ENCODE data around the gene HEATR9. TPM values are rescaled to one million over a fixed set of nuclear protein-coding genes. Genes with fewer than 3 reads are reported as not detected.
A peak's percentile ranks its signal among the peaks of the same experiment; 100 is the strongest.

HEATR9 gene
- total RNA-seq, 1 experiment from 2014 or later = not detected

DNA sequence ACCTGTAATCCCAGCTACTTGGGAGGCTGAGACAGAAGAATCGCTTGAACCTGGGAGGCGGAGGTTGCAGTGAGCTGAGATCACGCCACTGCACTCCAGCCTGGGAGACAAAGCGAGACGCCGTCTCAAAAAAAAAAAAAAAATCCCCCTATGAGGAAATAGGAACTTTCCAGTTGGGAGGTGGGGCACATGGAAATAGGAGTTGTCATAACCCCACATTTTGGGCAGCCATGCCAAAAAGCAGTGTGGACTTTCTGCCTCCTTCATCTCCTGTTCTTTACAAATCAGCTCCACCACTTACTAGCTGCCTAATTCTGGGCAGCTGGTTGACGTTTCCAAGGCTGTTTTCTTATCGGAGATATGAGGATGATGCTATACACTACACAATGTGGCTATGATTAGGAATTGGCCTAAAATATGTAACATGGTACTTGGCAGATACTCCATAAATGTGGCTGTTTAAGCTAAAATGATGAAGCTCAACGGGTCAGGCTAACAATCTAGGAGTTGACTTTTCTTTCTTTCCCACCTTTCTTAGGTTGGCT lies 33.0 kb upstream of the HEATR9 start:
- H3K4me1 Mint-ChIP-seq (ENCODE audit: low read depth, unreplicated experiment) = peaks cover 28% of the 10 kb centered on the region
- Histone ChIP-seq H3K4me1 (peaks cover 39% of the 10 kb centered on the region), H3K9me3 (no peaks in the 10 kb centered on the region), H3K4me3 (ENCODE audit: low read depth, low read length) (no peak overlapping the region), H3K27me3 (replicated peaks; ENCODE audit: control insufficient read depth, insufficient read depth, low read length) (no peaks in the 10 kb centered on the region), H3K36me3 (ENCODE audit: control insufficient read depth, insufficient read depth, low read length) (no peaks in the 10 kb centered on the region)
- no peaks in the 10 kb centered on the region for H3K36me3 Mint-ChIP-seq (ENCODE audit: insufficient read depth, unreplicated experiment)
- BruUV-seq (replicated peaks) = no TSS peak
- no peaks in the 10 kb centered on the region for H3K27me3 Mint-ChIP-seq (ENCODE audit: insufficient read depth, unreplicated experiment)
- no peaks in the 10 kb centered on the region for H3K9me3 Mint-ChIP-seq (ENCODE audit: unreplicated experiment)
- intact Hi-C loops (cut with micrococcal nuclease; ENCODE audit: unreplicated experiment) = no loop called here
- ChIA-PET POLR2A (no interaction called here), CTCF (no interaction called here)
- TF ChIP-seq, protein P1, sequence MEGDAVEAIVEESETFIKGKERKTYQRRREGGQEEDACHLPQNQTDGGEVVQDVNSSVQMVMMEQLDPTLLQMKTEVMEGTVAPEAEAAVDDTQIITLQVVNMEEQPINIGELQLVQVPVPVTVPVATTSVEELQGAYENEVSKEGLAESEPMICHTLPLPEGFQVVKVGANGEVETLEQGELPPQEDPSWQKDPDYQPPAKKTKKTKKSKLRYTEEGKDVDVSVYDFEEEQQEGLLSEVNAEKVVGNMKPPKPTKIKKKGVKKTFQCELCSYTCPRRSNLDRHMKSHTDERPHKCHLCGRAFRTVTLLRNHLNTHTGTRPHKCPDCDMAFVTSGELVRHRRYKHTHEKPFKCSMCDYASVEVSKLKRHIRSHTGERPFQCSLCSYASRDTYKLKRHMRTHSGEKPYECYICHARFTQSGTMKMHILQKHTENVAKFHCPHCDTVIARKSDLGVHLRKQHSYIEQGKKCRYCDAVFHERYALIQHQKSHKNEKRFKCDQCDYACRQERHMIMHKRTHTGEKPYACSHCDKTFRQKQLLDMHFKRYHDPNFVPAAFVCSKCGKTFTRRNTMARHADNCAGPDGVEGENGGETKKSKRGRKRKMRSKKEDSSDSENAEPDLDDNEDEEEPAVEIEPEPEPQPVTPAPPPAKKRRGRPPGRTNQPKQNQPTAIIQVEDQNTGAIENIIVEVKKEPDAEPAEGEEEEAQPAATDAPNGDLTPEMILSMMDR (IDR thresholded peaks at IDR 0.05; ENCODE audit: insufficient read depth in 1 of 2, low read depth in 1 of 2, low read length in 1 of 2, severe bottlenecking in 1 of 2, unreplicated experiment in 1 of 2) = no peak
- no peak overlapping the region for H3K4me3 Mint-ChIP-seq (ENCODE audit: unreplicated experiment)
- H3K27ac Mint-ChIP-seq (ENCODE audit: unreplicated experiment) = no peak overlapping the region
- no peak for DNase-seq

DNA sequence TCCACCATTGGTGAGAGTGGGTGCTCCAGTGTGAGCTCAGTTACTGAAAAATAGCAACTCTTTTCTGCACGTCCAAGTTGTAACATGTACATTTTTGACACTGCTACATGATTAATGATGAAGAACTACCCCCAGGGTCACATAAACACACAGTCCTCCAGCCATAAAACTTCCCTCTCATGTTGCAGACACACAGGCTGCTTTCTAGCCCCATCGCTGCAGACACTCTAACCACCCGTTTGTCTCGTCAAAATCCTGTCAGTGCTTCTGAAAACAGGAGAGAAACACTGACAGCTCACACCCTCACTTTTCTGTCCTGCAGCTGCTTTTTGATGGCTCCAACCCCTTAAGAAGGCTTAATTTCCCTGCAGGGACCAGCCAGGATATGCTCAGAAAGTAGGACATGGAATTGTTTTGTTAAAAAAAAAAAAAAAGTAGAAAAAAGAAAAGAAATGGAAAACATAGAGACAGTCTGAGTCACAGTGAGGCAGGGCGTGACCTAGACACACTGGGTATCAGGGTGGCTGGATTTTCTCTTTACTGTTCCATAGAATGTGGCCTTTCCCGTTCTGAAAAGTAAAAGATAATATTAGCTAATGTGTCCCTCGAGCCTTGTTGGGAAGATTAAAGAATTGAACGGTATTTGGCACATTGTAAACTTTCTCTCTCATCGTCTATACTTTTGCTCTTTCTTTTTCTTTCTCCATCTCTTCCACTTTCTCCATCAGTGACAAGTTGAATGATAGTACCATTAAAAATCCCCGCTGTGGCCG lies 32.2 kb upstream of the HEATR9 start:
- Mint-ChIP-seq H3K4me3 (ENCODE audit: unreplicated experiment) (peak overlapping the region; percentile 7), H3K27me3 (ENCODE audit: insufficient read depth, unreplicated experiment) (no peaks in the 10 kb centered on the region), H3K9me3 (ENCODE audit: unreplicated experiment) (no peaks in the 10 kb centered on the region), H3K4me1 (ENCODE audit: low read depth, unreplicated experiment) (peaks cover 28% of the 10 kb centered on the region), H3K27ac (ENCODE audit: unreplicated experiment) (peak overlapping the region; percentile 26), H3K36me3 (ENCODE audit: insufficient read depth, unreplicated experiment) (no peaks in the 10 kb centered on the region)
- H3K27me3 ChIP-seq (replicated peaks; ENCODE audit: control insufficient read depth, insufficient read depth, low read length) = no peaks in the 10 kb centered on the region
- H3K9me3 ChIP-seq = no peaks in the 10 kb centered on the region
- no peak overlapping the region for H3K4me3 ChIP-seq (ENCODE audit: low read depth, low read length)
- peak in 1 of 2 experiments; percentile 9 for DNase-seq
- peaks cover 39% of the 10 kb centered on the region for H3K4me1 ChIP-seq
- ChIA-PET CTCF (interaction anchor here (0.9 kb wide), 1 partner anchor 52 kb away, joined by 3 read pairs; no protein-coding TSS in a partner anchor), POLR2A (interaction anchor here (0.6 kb wide), 1 partner anchor 38 kb away, joined by 3 read pairs; no protein-coding TSS in a partner anchor)
- H3K36me3 ChIP-seq (ENCODE audit: control insufficient read depth, insufficient read depth, low read length) = no peaks in the 10 kb centered on the region
- intact Hi-C loops (cut with micrococcal nuclease; ENCODE audit: unreplicated experiment) = no loop called here
- TF ChIP-seq, protein P1 (IDR thresholded peaks at IDR 0.05; ENCODE audit: insufficient read depth in 1 of 2, low read depth in 1 of 2, low read length in 1 of 2, severe bottlenecking in 1 of 2, unreplicated experiment in 1 of 2) = no peak
- BruUV-seq (replicated peaks) = no TSS peak

DNA sequence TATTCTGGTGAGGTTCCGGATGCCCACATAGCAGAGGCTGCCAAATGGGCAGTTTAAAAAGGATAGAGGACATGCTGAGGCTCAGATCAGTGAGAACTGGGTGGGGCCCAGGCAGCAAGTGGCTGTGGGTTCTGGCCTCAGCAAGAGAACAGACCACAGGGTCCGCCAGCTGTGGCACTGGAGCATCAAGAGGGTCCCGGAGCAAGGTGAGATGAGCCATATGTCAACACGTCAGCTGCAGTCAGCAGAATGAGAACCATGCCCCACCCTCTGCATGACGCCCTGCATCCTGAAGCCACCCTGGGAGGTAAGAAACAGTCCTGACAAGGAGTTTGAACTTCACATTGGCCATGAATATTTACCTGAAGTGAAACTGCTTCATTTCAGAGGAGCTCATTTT lies 31.6 kb upstream of the HEATR9 start:
- Histone ChIP-seq H3K9me3 (no peaks in the 10 kb centered on the region), H3K4me1 (peaks cover 38% of the 10 kb centered on the region), H3K36me3 (ENCODE audit: control insufficient read depth, insufficient read depth, low read length) (no peaks in the 10 kb centered on the region), H3K27me3 (replicated peaks; ENCODE audit: control insufficient read depth, insufficient read depth, low read length) (no peaks in the 10 kb centered on the region), H3K4me3 (ENCODE audit: low read depth, low read length) (no peak overlapping the region)
- Mint-ChIP-seq H3K4me1 (ENCODE audit: low read depth, unreplicated experiment) (peaks cover 28% of the 10 kb centered on the region), H3K4me3 (ENCODE audit: unreplicated experiment) (no peak overlapping the region), H3K9me3 (ENCODE audit: unreplicated experiment) (no peaks in the 10 kb centered on the region), H3K27me3 (ENCODE audit: insufficient read depth, unreplicated experiment) (no peaks in the 10 kb centered on the region), H3K36me3 (ENCODE audit: insufficient read depth, unreplicated experiment) (no peaks in the 10 kb centered on the region), H3K27ac (ENCODE audit: unreplicated experiment) (peak overlapping the region; percentile 26)
- POLR2A ChIA-PET = interaction anchor here (0.6 kb wide), 1 partner anchor 39 kb away, joined by 3 read pairs; no protein-coding TSS in a partner anchor
- intact Hi-C loops (cut with micrococcal nuclease; ENCODE audit: unreplicated experiment) = no loop called here
- CTCF ChIA-PET = interaction anchor here (0.9 kb wide), 1 partner anchor 52 kb away, joined by 3 read pairs; no protein-coding TSS in a partner anchor
- no TSS peak for BruUV-seq (replicated peaks)
- no peak for DNase-seq
- TF ChIP-seq, protein P1 (IDR thresholded peaks at IDR 0.05; ENCODE audit: insufficient read depth in 1 of 2, low read depth in 1 of 2, low read length in 1 of 2, severe bottlenecking in 1 of 2, unreplicated experiment in 1 of 2) = no peak

All from Caco-2 (cell line).